Activated CD4-positive, alpha-beta T cell treated with anti-CD3 and anti-CD28 coated beads, Interleukin-2, amount 10 ng/mL, durations not matched to agents 7 days and 5 days (primary cell): ENCODE measurements around the gene CPOX. TPM values are rescaled to one million over a fixed set of nuclear protein-coding genes. Genes with fewer than 3 reads are reported as not detected.
"Not testable (repeated sequence)": the region's sequence is repeated elsewhere in the genome, so short reads cannot be mapped to it uniquely, and the experiment has no call there.

Experiments
- CTCF ChIA-PET: fragments of 350-600 bp; sonication (Branson Sonifier 250); formaldehyde crosslinking; loops from one replicate; lab custom pipeline; 2021; ENCODE audit warnings: antibody characterized with exemption; lab: Charles Lee
- POLR2A ChIA-PET: fragments of 350-600 bp; sonication (Branson Sonifier 250); formaldehyde crosslinking; loops from one replicate; lab custom pipeline; 2021; ENCODE audit warnings: antibody characterized with exemption; lab: Charles Lee
- DNase-seq: peaks from one replicate; pipeline ENCODE4 v3.0.0-alpha.2; 2020
- H3K27ac Mint-ChIP-seq: one replicate; pipeline ENCODE4 v1.8.0; 2021; ENCODE audit warnings: mild to moderate bottlenecking, moderate library complexity, mixed read lengths
- H3K27me3 Mint-ChIP-seq: one replicate; pipeline ENCODE4 v1.8.0; 2021; ENCODE audit warnings: mixed read lengths
- H3K36me3 Mint-ChIP-seq: one replicate; pipeline ENCODE4 v1.8.0; 2021; ENCODE audit warnings: low read depth, mixed read lengths
- H3K4me1 Mint-ChIP-seq: one replicate; pipeline ENCODE4 v1.8.0; 2021; ENCODE audit warnings: mixed read lengths
- H3K4me3 Mint-ChIP-seq: one replicate; pipeline ENCODE4 v1.8.0; 2021; ENCODE audit warnings: mild to moderate bottlenecking, moderate library complexity, mixed read lengths
- H3K9me3 Mint-ChIP-seq: one replicate; pipeline ENCODE4 v1.8.0; 2021; ENCODE audit warnings: mixed read lengths
- total RNA-seq, 2 experiments: library from RNA; stranded (reverse); gene quantifications; one replicate each; pipeline ENCODE4 v1.2.3, GENCODE V29; 2021

CPOX gene
- 10 to 100 TPM; 60.4 to 66.3 TPM for total RNA-seq

DNA sequence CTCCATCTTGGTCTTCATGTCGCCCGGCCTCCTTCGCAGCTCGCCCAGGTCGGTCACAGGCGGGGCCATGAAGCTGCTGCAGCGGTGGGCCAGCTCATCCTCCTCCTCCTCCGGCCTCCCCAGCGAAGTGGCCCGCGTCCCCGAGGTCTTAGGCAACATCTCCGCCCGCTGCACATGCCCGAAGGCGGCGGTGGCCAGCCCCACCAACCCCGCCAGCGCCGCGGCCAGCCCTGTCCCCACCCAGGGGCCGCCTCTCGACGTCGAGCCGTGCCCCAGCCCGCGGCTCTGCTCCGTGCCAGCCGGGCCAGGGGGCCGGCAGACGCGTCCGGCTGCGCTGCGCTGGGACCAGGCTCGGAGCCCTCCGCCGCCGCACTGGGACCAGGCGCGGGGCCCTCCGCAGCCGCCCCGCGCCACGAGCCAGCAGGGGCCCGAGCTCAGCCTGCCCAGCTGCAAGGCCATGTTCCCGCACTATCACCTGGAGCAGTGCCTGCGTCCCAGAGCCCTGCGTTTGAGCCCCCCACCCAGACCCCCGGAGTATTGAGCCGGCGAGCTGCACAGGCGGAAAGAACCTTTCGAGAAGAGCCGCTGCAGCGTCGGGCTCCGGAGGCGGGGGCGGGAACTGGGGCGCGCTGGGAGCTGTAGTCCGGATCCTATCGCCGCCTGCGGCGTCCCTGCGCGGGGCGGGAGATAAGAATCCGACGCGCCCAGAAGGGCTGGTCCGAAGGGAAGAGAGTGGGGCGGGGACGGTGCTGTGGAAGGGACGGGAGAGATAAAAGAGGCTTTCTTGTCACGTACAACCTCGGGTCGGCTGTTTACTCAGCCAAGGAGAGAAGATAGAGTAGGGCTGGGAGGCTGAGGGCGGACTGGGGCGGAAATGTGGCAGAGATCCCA lies at the start of gene CPOX:
CPOX (minus strand) TSS at position 566 of the 891 bp plus-strand sequence; CDS start at position 459, 107 bp downstream.
- Mint-ChIP-seq H3K36me3 (peaks cover 36% of the 10 kb centered on the region), H3K9me3 (peaks cover 2% of the 10 kb centered on the region), H3K27me3 (no peaks in the 10 kb centered on the region), H3K4me1 (peaks cover 61% of the 10 kb centered on the region), H3K27ac (peak within 1 kb of the TSS; percentile 93), H3K4me3 (peak within 1 kb of the TSS; percentile 97)
- peak; percentile 93 for DNase-seq
- POLR2A ChIA-PET, result interaction anchor here (1.0 kb wide), 1 partner anchor 70 kb away, joined by 3 read pairs; no protein-coding TSS in a partner anchor
- CTCF ChIA-PET, result interaction anchor here (1.1 to 2.8 kb wide), 5 partner anchors 9 to 553 kb away, joined by 3 to 11 read pairs (median 5); no protein-coding TSS in a partner anchor

DNA sequence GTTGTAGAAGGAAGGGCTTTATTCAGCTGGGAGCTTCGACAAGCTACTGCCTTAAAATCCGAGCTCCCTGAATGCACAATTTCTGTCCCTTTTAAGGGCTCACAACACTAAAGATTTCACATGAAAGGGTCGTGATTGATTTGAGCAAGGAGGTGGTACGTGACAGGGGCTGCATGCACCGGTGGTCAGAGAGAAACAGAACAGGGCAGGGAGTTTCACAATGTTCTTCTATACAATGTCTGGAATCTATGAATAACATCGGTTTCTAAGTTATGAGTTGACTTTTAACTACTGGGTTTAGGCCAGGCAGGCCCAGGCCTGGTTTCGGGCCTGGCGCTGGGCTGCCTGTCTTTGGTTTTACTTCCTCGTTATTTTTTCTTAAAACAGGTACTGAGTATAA lies 49.4 kb upstream of the CPOX start:
- POLR2A ChIA-PET, H3K4me3 Mint-ChIP-seq, H3K27ac Mint-ChIP-seq, H3K4me1 Mint-ChIP-seq, H3K9me3 Mint-ChIP-seq, DNase-seq, H3K36me3 Mint-ChIP-seq, CTCF ChIA-PET: not testable (repeated sequence)
- H3K27me3 Mint-ChIP-seq, result peaks cover 12% of the 10 kb centered on the region

DNA sequence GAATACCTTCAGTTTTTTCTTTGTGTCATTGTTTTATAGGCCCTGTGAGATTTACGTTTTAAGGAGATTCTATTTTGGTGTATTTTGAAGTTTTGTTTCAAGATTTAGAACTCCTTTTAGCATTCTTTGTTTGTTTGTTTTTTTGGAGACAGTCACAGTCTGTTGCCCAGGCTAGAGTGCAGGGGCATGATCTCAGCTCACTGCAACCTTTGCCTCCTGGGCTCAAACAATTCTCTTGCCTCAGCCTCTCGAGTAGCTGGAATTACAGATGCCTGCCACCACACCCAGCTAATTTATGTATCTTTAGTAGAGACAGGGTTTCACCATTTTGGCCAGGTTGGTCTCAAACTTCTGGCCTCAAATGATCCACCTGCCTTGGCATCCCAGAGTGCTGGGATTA lies 48.3 kb upstream of the CPOX start:
- H3K4me3 Mint-ChIP-seq, POLR2A ChIA-PET, H3K36me3 Mint-ChIP-seq, H3K9me3 Mint-ChIP-seq, DNase-seq, H3K4me1 Mint-ChIP-seq, H3K27ac Mint-ChIP-seq: not testable (repeated sequence)
- CTCF ChIA-PET, result interaction anchor here (0.8 kb wide), 1 partner anchor 29 kb away, joined by 3 read pairs; no protein-coding TSS in a partner anchor
- peaks cover 14% of the 10 kb centered on the region for H3K27me3 Mint-ChIP-seq

DNA sequence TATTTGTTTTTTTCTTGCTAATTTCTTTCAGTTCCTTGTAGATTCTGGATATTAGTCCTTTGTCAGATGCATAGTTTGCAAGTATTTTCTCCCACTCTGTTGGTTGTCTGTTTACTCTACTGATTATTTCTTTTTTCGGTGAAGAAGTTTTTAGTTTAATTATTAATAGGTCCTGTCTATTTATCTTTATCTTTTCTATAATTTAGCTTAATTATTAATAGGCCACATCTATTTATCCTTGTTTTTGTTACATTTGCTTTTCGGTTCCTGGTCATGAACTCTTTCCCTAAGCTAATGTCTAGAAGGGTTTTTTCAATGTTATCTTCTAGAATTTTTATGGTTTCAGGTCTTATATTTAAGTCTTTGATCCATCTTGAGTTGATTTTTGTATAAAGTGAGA lies 45.1 kb upstream of the CPOX start:
- H3K36me3 Mint-ChIP-seq, H3K27ac Mint-ChIP-seq, POLR2A ChIA-PET, H3K9me3 Mint-ChIP-seq, CTCF ChIA-PET, H3K4me3 Mint-ChIP-seq, H3K4me1 Mint-ChIP-seq, DNase-seq: not testable (repeated sequence)
- peaks cover 14% of the 10 kb centered on the region for H3K27me3 Mint-ChIP-seq

DNA sequence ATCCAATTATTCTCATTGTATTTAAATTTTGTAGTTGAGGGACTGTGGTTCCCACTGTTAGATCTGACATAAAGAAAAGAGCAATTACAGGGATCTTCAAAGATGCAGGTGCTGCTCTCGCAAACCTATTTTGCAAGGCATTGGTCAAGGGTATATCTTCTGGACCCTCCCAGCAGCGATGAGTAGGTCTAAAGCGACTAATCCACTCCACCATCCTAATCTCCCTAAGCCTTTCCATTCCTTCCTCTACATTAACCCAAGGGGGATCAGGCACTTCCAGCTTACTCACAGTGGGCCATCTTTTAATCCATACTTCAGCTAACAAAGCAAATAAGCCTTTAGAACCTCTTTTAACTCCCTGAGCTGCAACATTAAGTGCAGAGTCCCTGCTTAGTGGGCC lies 37.0 kb upstream of the CPOX start:
- no peaks in the 10 kb centered on the region for H3K4me1 Mint-ChIP-seq
- H3K4me3 Mint-ChIP-seq, result no peak overlapping the region
- no peaks in the 10 kb centered on the region for H3K27me3 Mint-ChIP-seq
- CTCF ChIA-PET, result no interaction called here
- no peak for DNase-seq
- POLR2A ChIA-PET, result no interaction called here
- H3K27ac Mint-ChIP-seq, result no peak overlapping the region
- H3K36me3 Mint-ChIP-seq, result no peaks in the 10 kb centered on the region
- no peaks in the 10 kb centered on the region for H3K9me3 Mint-ChIP-seq

DNA sequence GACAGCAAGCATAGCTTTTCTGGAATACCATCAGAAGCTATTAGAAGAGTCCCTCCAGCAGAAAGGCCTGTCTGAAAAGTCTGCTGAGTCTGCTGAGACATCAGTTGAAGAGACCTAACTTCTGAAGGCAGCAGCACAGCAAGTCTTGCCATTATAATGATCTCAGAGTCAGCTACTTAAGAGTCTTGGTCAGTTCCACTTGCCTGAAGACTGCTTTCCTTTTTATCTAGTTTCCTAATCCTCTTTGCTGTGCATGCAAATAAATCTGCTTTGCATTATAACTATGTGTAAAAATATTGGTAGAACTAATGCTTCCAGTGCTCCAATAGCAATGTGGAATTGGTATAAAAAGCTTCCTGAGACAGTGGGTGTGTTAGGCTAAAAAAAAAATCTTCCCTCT lies 34.9 kb upstream of the CPOX start:
- Mint-ChIP-seq H3K36me3 (no peaks in the 10 kb centered on the region), H3K9me3 (no peaks in the 10 kb centered on the region), H3K27ac (no peak overlapping the region), H3K27me3 (no peaks in the 10 kb centered on the region), H3K4me3 (no peak overlapping the region), H3K4me1 (no peaks in the 10 kb centered on the region)
- ChIA-PET CTCF (interaction anchor here (1.1 to 1.4 kb wide), 2 partner anchors 25 to 31 kb away, joined by 3 to 4 read pairs; no protein-coding TSS in a partner anchor), POLR2A (no interaction called here)
- no peak for DNase-seq

DNA sequence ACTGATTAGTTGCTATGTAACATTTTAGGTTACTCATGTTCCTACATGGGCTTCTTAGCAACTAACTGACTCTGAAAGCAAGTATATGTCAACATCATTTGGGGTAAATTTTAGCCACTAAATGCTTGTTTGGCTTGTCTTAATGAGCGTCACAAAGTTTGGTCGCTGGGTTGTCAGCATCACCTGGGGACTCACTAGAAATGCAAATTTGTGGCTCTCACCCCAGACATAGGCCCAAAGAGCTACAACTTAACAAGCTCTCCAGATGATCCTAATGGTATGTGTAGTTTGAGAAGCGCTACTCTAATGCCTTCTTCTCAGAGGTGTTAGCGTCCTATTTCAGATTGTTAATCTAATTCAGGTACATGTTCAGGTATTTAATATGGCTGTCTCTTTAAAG lies 32.7 kb upstream of the CPOX start:
- ChIA-PET CTCF (no interaction called here), POLR2A (no interaction called here)
- H3K9me3 Mint-ChIP-seq, result no peaks in the 10 kb centered on the region
- no peak overlapping the region for H3K4me3 Mint-ChIP-seq
- no peaks in the 10 kb centered on the region for H3K36me3 Mint-ChIP-seq
- no peaks in the 10 kb centered on the region for H3K4me1 Mint-ChIP-seq
- no peak overlapping the region for H3K27ac Mint-ChIP-seq
- no peak for DNase-seq
- no peaks in the 10 kb centered on the region for H3K27me3 Mint-ChIP-seq

DNA sequence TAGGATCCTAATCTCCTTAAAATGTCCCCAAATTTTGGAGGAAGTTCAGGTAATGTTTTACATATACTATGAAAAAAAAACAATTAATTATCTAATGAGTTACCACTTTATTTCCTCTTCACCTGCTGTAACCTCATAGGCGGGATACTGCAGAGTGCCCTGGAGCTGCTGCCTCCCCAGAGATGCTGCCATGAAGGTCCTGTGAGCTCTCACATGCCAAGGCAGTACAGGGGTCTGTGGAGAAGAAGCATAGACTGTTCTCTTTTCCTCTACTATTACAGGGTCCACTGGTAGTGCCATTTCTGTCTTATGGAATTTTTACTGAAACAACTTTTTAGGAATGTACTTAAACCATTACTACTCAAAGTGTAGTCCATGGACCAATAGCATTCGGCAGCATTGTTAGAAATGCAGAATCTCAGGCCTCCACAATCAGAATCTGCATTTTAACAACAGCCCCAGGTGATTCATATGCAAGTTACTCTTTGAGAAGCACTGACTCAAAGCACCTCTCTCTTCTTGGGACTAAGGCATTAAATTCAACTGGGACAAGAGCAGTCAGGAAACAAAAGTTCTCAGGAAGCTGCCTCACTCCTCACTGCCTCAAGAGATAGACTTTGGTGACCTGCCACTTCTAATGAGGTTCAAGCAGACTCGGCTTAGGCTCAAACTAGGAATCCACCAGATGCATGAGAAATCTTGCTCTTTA lies 30.3 kb upstream of the CPOX start:
- CTCF ChIA-PET, result no interaction called here
- Mint-ChIP-seq H3K36me3 (no peaks in the 10 kb centered on the region), H3K9me3 (no peaks in the 10 kb centered on the region), H3K27me3 (no peaks in the 10 kb centered on the region), H3K27ac (no peak overlapping the region), H3K4me1 (no peaks in the 10 kb centered on the region), H3K4me3 (no peak overlapping the region)
- POLR2A ChIA-PET, result no interaction called here
- DNase-seq, result no peak

DNA sequence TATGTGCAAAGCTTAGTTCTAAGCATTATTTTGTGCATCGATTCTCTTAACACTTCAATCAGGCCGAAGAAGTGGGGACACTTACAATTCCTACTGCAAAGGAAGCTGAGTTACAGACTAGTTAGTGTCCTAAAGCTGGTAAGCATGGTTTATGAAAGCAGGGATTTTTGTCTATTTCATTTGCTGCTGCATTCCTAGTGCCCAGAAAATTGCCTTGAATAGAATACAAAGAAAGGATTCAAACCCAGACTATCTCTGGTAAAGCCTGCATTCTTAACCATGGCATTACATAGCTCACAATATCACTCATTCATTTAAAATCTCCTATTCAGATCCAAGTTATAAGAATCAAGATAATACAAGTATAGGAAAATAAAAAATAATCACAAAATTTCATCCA lies 24.4 kb upstream of the CPOX start:
- no peak for DNase-seq
- H3K27ac Mint-ChIP-seq, result no peak overlapping the region
- ChIA-PET POLR2A (no interaction called here), CTCF (interaction anchor here (1.2 kb wide), 1 partner anchor 16 kb away, joined by 3 read pairs; no protein-coding TSS in a partner anchor)
- peaks cover 8% of the 10 kb centered on the region for H3K27me3 Mint-ChIP-seq
- H3K4me3 Mint-ChIP-seq, result no peak overlapping the region
- no peaks in the 10 kb centered on the region for H3K36me3 Mint-ChIP-seq
- H3K4me1 Mint-ChIP-seq, result no peaks in the 10 kb centered on the region
- no peaks in the 10 kb centered on the region for H3K9me3 Mint-ChIP-seq

DNA sequence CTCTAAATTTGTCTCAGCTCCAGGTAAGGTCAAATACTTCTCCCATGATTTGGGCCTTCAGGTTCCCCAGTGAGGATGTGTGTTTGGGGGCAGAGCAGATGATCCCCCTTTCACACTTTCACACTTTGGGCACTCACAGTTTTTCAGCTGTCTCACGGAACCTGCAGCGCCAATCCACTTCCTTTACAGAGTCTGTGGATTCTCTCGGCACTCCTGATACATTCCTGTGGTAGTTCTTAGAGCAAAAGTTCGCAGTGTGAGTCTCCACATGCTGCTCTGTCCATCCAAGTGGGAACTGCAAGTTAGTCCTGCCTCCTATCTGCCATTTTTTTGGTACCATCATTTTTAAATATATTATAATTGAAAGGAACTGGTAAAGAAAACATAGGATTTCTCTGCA lies 20.2 kb upstream of the CPOX start:
- ChIA-PET CTCF (interaction anchor here (1.5 kb wide), 1 partner anchor 11 kb away, joined by 6 read pairs; no protein-coding TSS in a partner anchor), POLR2A (no interaction called here)
- no peak for DNase-seq
- no peak overlapping the region for H3K4me3 Mint-ChIP-seq
- H3K9me3 Mint-ChIP-seq, result no peaks in the 10 kb centered on the region
- no peaks in the 10 kb centered on the region for H3K4me1 Mint-ChIP-seq
- no peak overlapping the region for H3K27ac Mint-ChIP-seq
- H3K36me3 Mint-ChIP-seq, result no peaks in the 10 kb centered on the region
- H3K27me3 Mint-ChIP-seq, result peaks cover 15% of the 10 kb centered on the region

DNA sequence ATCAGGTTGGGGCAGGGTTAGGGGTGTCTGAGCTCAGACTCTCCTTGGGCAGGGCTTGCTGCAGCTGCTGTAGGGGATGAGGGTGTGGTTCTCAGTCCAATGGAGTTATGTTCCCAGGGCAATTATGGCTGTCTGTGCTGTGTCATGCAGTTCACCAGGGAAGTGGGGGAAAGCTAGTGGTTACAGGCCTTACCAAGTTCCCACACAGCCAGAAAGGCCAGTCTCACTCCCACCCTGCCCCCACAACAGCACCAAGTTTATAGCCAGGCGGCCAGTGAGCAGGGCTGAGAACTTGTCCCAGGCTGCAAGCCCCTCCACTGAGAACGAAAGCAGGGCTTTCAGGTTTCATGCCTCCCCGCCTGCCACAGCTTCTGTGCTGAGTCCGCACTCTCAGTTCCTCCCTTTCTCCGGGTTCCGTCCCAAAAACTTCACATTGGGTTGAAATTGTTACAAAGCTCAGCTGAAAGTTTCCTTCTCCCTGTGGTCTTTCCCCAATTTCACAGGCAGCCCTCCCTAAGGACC lies 19.6 kb upstream of the CPOX start:
- POLR2A ChIA-PET, result no interaction called here
- no peak for DNase-seq

DNA sequence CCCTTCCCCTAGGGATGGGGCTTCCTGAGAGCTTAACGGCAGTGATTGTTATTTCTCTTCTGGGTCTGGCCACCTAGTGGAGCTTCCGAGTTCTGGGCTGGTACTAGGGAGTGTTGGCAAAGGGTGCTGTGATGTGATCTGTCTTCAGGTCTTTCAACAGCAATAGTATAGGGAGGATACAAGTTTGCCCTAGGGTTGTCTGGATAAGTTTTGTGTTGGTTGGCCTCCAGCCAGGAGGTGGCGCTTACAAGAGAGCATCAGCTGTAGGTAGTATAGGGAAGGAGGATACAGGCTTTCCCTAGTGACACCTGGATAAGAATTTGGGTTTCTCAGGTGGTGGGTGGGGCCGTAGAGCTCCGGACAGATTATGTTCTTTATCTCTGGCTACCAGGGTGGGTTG lies 19.2 kb upstream of the CPOX start:
- Mint-ChIP-seq H3K27ac (no peak overlapping the region), H3K9me3 (no peaks in the 10 kb centered on the region), H3K36me3 (no peaks in the 10 kb centered on the region), H3K4me3 (no peak overlapping the region), H3K4me1 (no peaks in the 10 kb centered on the region), H3K27me3 (peaks cover 13% of the 10 kb centered on the region)
- CTCF ChIA-PET, result interaction anchor here (0.6 to 1.5 kb wide), 3 partner anchors 10 to 880 kb away, joined by 3 to 6 read pairs (median 3); no protein-coding TSS in a partner anchor
- POLR2A ChIA-PET, result no interaction called here
- DNase-seq, result no peak

More for the DNA sequence above, 19.6 kb upstream of the CPOX start:
- Mint-ChIP-seq H3K4me3 (no peak overlapping the region), H3K4me1 (no peaks in the 10 kb centered on the region), H3K9me3 (no peaks in the 10 kb centered on the region), H3K36me3 (no peaks in the 10 kb centered on the region), H3K27ac (no peak overlapping the region), H3K27me3 (peaks cover 15% of the 10 kb centered on the region)
- CTCF ChIA-PET, result interaction anchor here (0.8 to 1.5 kb wide), 2 partner anchors 10 to 29 kb away, joined by 3 to 6 read pairs; no protein-coding TSS in a partner anchor
